Stimulated activated CD8-positive, alpha-beta memory T cell treated with anti-CD3 and anti-CD28 coated beads, Interleukin-4, amount 100 ng/mL, for 4 hours (primary cell): Measurements from ENCODE around the gene ESRRB.

Source experiments
- DNase-seq, 2 donors: peaks; one replicate each; pipeline ENCODE4 v3.0.0-alpha.2; 2020; ENCODE audit warnings: low read depth in 2 of 2, low spot score in 1 of 2

ESRRB gene

GRCh38 chr14:76439237-76439775 lies 63.4 kb downstream of the ESRRB start:
- DNase-seq: no peak

- DNase-seq: no peak
These were observed 70.5 kb downstream of the ESRRB start for GRCh38 chr14:76446486-76446885.

- DNase-seq: no peak
These were observed 71.0 kb downstream of the ESRRB start for GRCh38 chr14:76446921-76447320.

- no peak for DNase-seq
These were observed 74.5 kb downstream of the ESRRB start for GRCh38 chr14:76450476-76450875.

GRCh38 chr14:76456200-76456599 lies 80.3 kb downstream of the ESRRB start:
- DNase-seq: no peak

GRCh38 chr14:76456891-76457586 lies 81.1 kb downstream of the ESRRB start:
- DNase-seq: no peak

DNA sequence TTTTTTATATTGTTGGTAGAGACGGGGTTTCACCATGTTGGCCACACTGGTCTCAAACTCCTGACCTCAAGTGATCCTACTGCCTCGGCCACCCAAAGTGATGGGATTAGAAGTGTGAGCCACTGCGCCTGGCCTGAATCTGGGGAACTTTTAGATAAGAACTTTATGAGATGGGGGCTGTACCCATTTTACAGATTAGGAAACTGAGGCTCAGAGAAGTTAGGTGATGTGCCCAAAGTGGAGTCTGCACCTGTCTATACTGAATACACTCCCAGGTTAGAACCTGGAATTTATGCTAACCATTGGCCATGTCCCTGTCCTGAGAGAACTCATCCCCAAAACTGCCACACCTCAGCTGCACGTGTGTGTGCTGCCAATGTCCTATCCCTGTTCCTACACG lies 81.9 kb downstream of the ESRRB start:
- no peak for DNase-seq

DNA sequence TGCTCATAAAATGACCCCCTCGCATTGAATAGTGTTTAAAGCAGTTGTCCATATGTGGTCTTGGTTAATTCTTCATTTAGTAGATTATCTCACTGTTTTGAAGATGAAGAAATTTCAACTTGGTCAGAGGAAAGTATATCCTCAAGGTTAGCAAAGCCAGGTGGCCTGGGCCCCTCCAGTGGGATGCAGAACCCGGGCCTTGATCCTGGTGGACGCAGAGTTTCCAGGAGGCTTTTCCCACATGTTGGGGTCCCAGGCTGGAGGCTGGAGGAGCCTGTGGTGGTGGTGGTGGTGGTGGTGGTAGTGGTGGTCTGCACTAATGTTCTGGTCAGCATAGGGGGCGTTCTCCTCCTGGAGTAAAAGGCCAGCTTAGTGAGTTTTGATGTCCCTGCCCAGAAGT lies 85.9 kb downstream of the ESRRB start:
- DNase-seq: no peak

GRCh38 chr14:76462330-76462729 lies 86.4 kb downstream of the ESRRB start:
- no peak for DNase-seq

DNA sequence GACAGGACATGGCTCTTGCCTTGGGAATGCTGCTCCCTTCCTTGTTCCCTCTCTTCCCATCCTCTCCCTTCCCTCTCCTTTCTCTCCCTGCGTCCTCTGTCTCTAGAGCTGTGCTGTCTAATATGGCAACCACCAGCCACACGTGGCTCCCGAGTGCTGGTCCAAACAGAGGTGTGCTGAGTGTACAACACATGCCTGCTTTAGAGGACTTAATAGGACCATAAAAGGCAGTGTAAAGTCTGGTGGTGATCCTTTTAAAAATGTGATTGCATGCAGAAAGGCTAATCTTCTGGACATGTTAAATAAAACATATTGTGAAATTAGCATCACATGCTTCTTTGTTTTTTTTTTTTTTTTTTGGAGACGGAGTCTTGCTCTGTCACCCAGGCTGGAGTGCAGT lies 87.2 kb downstream of the ESRRB start:
- no peak for DNase-seq

GRCh38 chr14:76464856-76465255 lies 88.9 kb downstream of the ESRRB start:
- DNase-seq: no peak

- DNase-seq: no peak
These were observed 89.7 kb downstream of the ESRRB start for GRCh38 chr14:76465664-76466063.

DNA sequence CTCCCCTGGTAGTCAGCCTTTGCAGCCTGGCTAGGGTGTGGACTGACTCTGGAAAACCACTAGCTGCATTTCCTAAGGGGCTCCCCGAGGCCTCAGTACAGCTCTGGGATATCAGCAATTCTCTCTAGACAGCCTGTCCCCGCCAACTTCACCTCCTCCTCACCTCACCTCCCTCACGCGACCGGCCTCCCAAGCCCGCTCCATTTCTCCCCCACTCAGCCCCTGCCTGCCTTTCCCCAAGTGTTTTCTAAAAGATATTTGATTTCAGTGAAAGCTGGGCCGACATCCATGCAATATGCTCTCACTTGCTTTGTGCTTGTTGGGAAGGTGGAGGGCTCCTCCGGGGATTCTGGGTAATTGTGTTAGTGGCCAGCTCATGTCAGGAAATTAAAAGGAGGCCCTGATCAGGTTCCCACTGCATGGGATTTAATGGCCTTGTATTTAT lies 91.8 kb downstream of the ESRRB start:
- no peak for DNase-seq

DNA sequence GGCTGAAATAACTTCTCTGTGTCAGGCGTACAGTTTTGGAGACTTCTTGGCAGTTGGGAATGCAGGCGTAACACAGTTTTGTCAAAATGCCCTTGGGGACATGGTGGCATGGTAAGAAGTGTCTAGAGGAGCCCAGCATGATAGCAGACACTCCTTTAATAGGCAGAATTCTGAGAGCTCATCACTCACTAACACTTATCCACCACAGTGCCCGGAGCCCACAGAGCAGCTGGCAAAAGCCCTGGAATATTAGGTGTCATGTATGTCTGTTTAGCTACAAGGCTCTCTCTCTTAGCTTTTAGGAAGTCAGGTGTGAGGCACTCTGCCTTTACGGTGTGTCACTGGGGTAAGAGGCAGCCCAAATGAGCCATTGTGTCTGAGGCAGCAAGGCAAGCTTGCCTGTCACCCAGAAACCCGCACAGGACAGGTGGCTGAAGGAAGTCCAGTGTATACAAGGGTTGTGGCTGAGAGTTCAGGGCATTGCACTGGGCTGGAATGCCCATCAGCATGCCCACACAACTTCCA lies 96.3 kb downstream of the ESRRB start:
- no peak for DNase-seq

- no peak for DNase-seq
These were observed 97.7 kb downstream of the ESRRB start for GRCh38 chr14:76473481-76474263.

- DNase-seq: no peak
These were observed 104.5 kb downstream of the ESRRB start for GRCh38 chr14:76480426-76480825.

GRCh38 chr14:76484355-76484754 lies 108.4 kb downstream of the ESRRB start:
- DNase-seq: no peak

DNA sequence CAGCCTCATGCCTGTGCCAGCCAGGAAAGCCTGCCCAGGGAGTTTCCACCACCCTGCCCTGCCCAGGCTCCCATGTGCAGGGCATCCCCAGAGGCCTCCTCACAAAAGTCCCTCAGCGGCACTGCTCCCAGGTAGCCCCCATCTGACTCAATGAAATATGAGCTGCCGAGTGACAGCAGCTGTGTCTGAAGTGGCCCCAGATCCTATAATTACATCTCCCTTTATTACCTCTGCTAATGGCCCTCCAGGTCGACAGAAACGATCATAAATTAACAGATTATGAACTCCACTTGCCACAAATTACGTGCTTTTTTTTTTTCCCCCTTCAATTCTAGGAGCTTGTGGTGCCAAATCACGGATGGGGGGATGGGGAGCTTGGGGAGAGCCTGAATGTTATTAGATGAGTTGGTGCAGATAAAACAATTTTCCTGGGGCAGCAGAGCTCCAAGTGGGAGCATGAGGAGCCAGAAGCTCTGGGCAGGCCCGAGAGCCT lies 110.4 kb downstream of the ESRRB start:
- DNase-seq: no peak

DNA sequence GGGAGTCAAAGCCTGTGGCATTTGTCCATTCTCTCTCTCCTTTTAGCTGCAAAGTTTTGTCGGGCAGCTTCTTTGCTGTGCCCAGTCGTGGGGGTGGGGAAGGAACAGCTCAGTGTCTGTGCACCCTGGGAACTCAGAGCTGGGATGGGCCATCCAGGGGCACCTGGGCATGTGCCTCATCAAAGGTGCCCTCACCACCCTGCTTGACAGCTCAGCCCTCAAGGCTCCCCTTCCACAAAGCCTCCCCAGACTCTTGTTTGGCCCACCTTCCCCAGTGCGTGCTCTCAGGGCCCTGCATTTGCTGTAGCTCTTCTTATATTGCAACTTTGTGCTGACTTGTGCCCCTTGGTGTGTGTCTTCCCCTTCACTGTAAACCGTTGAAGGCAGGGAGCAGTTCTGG lies 112.6 kb downstream of the ESRRB start:
- DNase-seq: no peak

DNA sequence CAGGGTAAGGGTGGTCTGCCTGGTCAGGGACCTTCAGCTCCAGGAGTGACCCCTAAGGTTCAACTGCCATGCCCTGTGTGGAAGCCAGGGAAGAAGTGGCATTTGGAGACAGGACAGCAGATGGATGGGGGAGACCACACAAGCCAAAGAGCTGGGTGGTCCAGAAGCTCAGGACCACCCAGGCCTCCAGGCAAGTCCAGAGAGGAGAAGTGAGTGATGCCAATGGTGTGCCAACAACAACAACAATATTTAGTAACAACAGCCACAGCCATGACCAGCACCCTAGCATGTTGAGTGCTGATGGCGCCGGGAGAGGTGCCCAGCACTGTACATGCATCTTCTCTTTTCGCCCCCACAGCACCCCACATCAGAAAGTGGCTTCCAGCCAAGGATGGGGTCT lies 113.7 kb downstream of the ESRRB start:
- no peak for DNase-seq

- no peak for DNase-seq
These were observed 114.2 kb downstream of the ESRRB start for GRCh38 chr14:76490111-76490510.

DNA sequence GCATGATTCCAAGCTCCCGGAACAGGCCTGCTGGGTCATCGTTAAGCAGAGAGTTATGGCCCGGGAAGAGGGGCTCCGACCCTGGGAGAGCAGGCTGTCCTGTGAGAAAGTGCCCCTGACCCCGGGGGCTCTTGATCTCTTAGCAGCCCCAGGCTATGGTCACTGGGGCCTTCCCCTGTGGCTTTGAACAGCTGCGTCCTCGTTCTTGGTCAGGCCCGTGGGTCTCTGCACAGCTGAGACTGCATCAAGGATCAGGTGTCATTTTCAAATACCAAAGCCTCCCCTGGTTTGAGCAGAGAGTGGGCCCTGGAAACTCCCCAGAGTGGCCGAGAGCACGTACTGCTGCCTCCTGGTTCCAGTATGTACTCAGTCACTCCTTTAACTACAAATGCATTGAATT lies 114.8 kb downstream of the ESRRB start:
- DNase-seq: no peak
